K562 (cell line): ENCODE data around the gene DNAJC12. TPM values are rescaled to one million over a fixed set of nuclear protein-coding genes. Genes with fewer than 3 reads are reported as not detected.
A peak's percentile ranks its signal among the peaks of the same experiment; 100 is the strongest.

Source experiments
- ADNP ChIP-seq: fragments of 200-800 bp; sonication (Bioruptor generic); IDR thresholded peaks from 2 replicates; pipeline ENCODE4 v1.6.1; 2016; ENCODE audit warnings: missing genetic modification characterization, missing compliant biosample characterization
- HMG20B ChIP-seq: fragments of 250-450 bp; sonication (Bioruptor Pico); IDR thresholded peaks from 2 replicates; pipeline ENCODE4 v1.5.0; 2021; ENCODE audit warnings: mild to moderate bottlenecking
- ID3 ChIP-seq, 2 experiments: fragments of 250-450 bp in 1 of 2; fragments of 450-650 bp in 1 of 2; sonication (Bioruptor Pico) in 1 of 2; IDR thresholded peaks; 2 replicates each; pipeline versions ENCODE4 v1.6.1 to v1.8.0; 2016 to 2021; ENCODE audit warnings: mild to moderate bottlenecking in 2 of 2, moderate library complexity in 2 of 2, missing compliant biosample characterization in 1 of 2, missing genetic modification characterization in 1 of 2
- JUND ChIP-seq, 2 experiments: IDR thresholded peaks; 2 replicates in 1 of 2; 3 replicates in 1 of 2; pipeline ENCODE4 v1.6.1; 2011; ENCODE audit warnings: borderline replicate concordance in 2 of 2, low read depth in 2 of 2, low read length in 2 of 2, improper control_type of control experiment in 1 of 2, missing biosample characterization in 1 of 2, missing genetic modification characterization in 1 of 2, missing genetic modification reagents in 1 of 2
- LEF1 ChIP-seq: fragments of 450-650 bp; IDR thresholded peaks from 2 replicates; pipeline ENCODE4 v1.6.1; 2016; ENCODE audit warnings: mild to moderate bottlenecking
- PRPF4 ChIP-seq: fragments of 200-400 bp; formaldehyde crosslinking; IDR thresholded peaks from one replicate; pipeline ENCODE4 v1.6.1; 2017; ENCODE audit warnings: low read length, low read depth, mild to moderate bottlenecking; ENCODE audit not compliant: insufficient read depth, poor library complexity, severe bottlenecking
- RHOXF2B ChIP-seq: fragments of 250-450 bp; sonication (Bioruptor Pico); conservative IDR thresholded peaks from 2 replicates; pipeline ENCODE4 v1.5.1; 2021
- SRF ChIP-seq, 2 experiments: fragments of 250-450, 450-650 bp in 1 of 2; sonication (Bioruptor Pico) in 1 of 2; sonication (generic) in 1 of 2; formaldehyde crosslinking; IDR thresholded peaks; 2 replicates each; pipeline versions ENCODE4 v1.5.0 to v1.5.1; 2020 to 2022; ENCODE audit warnings: mild to moderate bottlenecking in 1 of 2, missing genetic modification reagents in 1 of 2
- ZNF512 ChIP-seq: IDR thresholded peaks from 2 replicates; pipeline ENCODE4 v1.6.1; 2016; ENCODE audit warnings: missing genetic modification characterization, missing compliant biosample characterization
- polyA plus RNA-seq, 8 experiments: library from polyadenylated mRNA; depleted of rRNA in 4 of 8; stranded (reverse) in 5 of 8; unstranded in 3 of 8; fragments of >200 nt; fragmentation: Nextera tagmentation in 2 of 8; fragmentation: Illumina TruSeq in 1 of 8; extraction: Ambion mirVana in 2 of 8; extraction: Trizol in 1 of 8; gene quantifications; 2 replicates each; pipeline versions ENCODE4 v1.2.1 to v1.2.3, GENCODE V29; 2011 to 2014; ENCODE audit warnings: inconsistent platforms in 1 of 8, missing spikeins in 1 of 8
- total RNA-seq, 7 experiments: library from RNA; depleted of rRNA in 6 of 7; stranded (reverse); fragments of >200 nt in 6 of 7; fragmentation: Illumina TruSeq in 2 of 7; extraction: Trizol in 2 of 7; gene quantifications; 2 replicates each; pipeline versions ENCODE4 v1.2.1 to v1.2.3, GENCODE V29; 2011 to 2021; ENCODE audit warnings: low replicate concordance in 1 of 7
- TF ChIP-seq, protein P1 (sequence below): IDR thresholded peaks from 2 replicates; pipeline ENCODE4 v1.6.1; 2011; ENCODE audit not compliant: insufficient read length; ENCODE audit errors: extremely low read depth
- TF ChIP-seq, protein P2 (sequence below): fragments of 450-650 bp; IDR thresholded peaks from 2 replicates; pipeline ENCODE4 v1.6.1; 2016; ENCODE audit warnings: mild to moderate bottlenecking, moderate library complexity

Gene DNAJC12
- total and polyA plus RNA-seq, 9 of the 15 experiments (the other 6 are each of a cell fraction or from before 2014, with no cell fraction given) = 7.4 to 95.9 (median 68.5) TPM

DNA sequence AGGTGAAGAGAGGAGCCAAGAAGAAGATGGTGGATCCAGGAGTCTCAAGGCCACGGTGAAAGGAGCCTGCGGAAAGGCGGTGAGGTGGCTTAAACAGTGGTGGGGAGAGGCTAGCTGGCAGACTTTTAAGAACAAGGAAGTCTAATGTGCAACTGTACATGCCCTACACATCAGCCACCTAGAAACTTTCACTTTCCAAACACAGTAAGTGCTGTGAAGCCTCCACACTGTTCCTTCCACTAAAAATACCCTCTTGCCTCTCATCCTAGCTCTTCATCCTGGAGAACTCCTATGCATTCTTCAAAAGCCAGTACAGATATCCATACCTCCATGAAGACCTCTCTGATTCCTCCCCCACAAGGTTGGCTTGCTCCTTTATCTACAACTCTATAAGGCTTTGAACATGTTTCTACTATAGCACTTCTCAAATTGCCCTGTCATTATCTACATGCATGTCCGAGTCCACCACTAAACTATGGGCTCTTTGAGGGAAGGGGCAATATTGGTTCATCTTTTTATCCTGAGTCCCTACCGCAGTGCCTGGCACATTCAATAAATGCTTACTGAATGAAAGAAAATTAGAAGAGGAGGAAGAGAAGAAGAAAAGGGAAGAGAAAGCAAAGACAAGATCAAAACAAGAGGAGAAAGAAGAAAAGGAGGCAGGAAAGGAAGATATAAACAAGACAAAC lies 54.2 kb downstream of the DNAJC12 start (continued):
- TF ChIP-seq ZNF512 (tag) (peak; percentile 73), ID3 (CRISPR knock-in tag; IDR thresholded peaks at IDR 0.05) (no peak), ID3 (tag; IDR thresholded peaks at IDR 0.05) (no peak), RHOXF2B (no peak), LEF1 (0 out of 2 replicates have a peak, but pooled peaks have one; percentile 25), ADNP (tag) (no peak), PRPF4 (no peak), HMG20B (CRISPR knock-in tag) (no peak), JUND (IDR thresholded peaks at IDR 0.05; ENCODE audit: borderline replicate concordance, low read depth, low read length) (no peak), JUND (tag; IDR thresholded peaks at IDR 0.05; ENCODE audit: borderline replicate concordance, low read depth, low read length) (no peak), SRF (CRISPR knock-in tag; IDR thresholded peaks at IDR 0.05) (no peak)
- TF ChIP-seq, protein P1, sequence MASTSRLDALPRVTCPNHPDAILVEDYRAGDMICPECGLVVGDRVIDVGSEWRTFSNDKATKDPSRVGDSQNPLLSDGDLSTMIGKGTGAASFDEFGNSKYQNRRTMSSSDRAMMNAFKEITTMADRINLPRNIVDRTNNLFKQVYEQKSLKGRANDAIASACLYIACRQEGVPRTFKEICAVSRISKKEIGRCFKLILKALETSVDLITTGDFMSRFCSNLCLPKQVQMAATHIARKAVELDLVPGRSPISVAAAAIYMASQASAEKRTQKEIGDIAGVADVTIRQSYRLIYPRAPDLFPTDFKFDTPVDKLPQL = no peak
- TF ChIP-seq, protein P2, sequence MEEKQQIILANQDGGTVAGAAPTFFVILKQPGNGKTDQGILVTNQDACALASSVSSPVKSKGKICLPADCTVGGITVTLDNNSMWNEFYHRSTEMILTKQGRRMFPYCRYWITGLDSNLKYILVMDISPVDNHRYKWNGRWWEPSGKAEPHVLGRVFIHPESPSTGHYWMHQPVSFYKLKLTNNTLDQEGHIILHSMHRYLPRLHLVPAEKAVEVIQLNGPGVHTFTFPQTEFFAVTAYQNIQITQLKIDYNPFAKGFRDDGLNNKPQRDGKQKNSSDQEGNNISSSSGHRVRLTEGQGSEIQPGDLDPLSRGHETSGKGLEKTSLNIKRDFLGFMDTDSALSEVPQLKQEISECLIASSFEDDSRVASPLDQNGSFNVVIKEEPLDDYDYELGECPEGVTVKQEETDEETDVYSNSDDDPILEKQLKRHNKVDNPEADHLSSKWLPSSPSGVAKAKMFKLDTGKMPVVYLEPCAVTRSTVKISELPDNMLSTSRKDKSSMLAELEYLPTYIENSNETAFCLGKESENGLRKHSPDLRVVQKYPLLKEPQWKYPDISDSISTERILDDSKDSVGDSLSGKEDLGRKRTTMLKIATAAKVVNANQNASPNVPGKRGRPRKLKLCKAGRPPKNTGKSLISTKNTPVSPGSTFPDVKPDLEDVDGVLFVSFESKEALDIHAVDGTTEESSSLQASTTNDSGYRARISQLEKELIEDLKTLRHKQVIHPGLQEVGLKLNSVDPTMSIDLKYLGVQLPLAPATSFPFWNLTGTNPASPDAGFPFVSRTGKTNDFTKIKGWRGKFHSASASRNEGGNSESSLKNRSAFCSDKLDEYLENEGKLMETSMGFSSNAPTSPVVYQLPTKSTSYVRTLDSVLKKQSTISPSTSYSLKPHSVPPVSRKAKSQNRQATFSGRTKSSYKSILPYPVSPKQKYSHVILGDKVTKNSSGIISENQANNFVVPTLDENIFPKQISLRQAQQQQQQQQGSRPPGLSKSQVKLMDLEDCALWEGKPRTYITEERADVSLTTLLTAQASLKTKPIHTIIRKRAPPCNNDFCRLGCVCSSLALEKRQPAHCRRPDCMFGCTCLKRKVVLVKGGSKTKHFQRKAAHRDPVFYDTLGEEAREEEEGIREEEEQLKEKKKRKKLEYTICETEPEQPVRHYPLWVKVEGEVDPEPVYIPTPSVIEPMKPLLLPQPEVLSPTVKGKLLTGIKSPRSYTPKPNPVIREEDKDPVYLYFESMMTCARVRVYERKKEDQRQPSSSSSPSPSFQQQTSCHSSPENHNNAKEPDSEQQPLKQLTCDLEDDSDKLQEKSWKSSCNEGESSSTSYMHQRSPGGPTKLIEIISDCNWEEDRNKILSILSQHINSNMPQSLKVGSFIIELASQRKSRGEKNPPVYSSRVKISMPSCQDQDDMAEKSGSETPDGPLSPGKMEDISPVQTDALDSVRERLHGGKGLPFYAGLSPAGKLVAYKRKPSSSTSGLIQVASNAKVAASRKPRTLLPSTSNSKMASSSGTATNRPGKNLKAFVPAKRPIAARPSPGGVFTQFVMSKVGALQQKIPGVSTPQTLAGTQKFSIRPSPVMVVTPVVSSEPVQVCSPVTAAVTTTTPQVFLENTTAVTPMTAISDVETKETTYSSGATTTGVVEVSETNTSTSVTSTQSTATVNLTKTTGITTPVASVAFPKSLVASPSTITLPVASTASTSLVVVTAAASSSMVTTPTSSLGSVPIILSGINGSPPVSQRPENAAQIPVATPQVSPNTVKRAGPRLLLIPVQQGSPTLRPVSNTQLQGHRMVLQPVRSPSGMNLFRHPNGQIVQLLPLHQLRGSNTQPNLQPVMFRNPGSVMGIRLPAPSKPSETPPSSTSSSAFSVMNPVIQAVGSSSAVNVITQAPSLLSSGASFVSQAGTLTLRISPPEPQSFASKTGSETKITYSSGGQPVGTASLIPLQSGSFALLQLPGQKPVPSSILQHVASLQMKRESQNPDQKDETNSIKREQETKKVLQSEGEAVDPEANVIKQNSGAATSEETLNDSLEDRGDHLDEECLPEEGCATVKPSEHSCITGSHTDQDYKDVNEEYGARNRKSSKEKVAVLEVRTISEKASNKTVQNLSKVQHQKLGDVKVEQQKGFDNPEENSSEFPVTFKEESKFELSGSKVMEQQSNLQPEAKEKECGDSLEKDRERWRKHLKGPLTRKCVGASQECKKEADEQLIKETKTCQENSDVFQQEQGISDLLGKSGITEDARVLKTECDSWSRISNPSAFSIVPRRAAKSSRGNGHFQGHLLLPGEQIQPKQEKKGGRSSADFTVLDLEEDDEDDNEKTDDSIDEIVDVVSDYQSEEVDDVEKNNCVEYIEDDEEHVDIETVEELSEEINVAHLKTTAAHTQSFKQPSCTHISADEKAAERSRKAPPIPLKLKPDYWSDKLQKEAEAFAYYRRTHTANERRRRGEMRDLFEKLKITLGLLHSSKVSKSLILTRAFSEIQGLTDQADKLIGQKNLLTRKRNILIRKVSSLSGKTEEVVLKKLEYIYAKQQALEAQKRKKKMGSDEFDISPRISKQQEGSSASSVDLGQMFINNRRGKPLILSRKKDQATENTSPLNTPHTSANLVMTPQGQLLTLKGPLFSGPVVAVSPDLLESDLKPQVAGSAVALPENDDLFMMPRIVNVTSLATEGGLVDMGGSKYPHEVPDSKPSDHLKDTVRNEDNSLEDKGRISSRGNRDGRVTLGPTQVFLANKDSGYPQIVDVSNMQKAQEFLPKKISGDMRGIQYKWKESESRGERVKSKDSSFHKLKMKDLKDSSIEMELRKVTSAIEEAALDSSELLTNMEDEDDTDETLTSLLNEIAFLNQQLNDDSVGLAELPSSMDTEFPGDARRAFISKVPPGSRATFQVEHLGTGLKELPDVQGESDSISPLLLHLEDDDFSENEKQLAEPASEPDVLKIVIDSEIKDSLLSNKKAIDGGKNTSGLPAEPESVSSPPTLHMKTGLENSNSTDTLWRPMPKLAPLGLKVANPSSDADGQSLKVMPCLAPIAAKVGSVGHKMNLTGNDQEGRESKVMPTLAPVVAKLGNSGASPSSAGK = peak; percentile 47
